Suprapubic skin (tissue), 4 donors: ENCODE measurements around the gene RFESD. TPM values are rescaled to one million over a fixed set of nuclear protein-coding genes. Genes with fewer than 3 reads are reported as not detected.

ENCODE experiments used
- DNase-seq, 2 donors: peaks; one replicate each; pipeline ENCODE4 v3.0.0-alpha.2; 2019; ENCODE audit warnings: low spot score in 2 of 2
- H3K27ac ChIP-seq: fragments of 200-600 bp; sonication (generic); one replicate; pipeline ENCODE4 v1.5.1; 2019
- H3K27me3 ChIP-seq: fragments of 200-600 bp; sonication (generic); one replicate; pipeline ENCODE4 v1.5.1; 2019
- H3K36me3 ChIP-seq: fragments of 200-600 bp; sonication (generic); one replicate; pipeline ENCODE4 v1.5.1; 2019
- H3K4me1 ChIP-seq: fragments of 200-600 bp; sonication (generic); one replicate; pipeline ENCODE4 v1.5.1; 2019
- H3K4me3 ChIP-seq: fragments of 200-600 bp; sonication (generic); one replicate; pipeline ENCODE4 v1.5.1; 2019; ENCODE audit warnings: mild to moderate bottlenecking
- H3K9me3 ChIP-seq: fragments of 200-600 bp; sonication (generic); one replicate; pipeline ENCODE4 v1.5.1; 2019
- CTCF ChIP-seq, 2 donors: fragments of 200-600 bp in 1 of 2; fragments of 450-650 bp in 1 of 2; sonication (generic) in 1 of 2; IDR thresholded peaks; one replicate each; pipeline ENCODE4 v1.5.1; 2016 to 2019; ENCODE audit warnings: antibody characterized with exemption in 2 of 2, mild to moderate bottlenecking in 1 of 2, moderate library complexity in 1 of 2
- EP300 ChIP-seq: sonication (generic); formaldehyde crosslinking; IDR thresholded peaks from one replicate; pipeline ENCODE4 v1.6.1; 2017; ENCODE audit warnings: antibody characterized with exemption
- POLR2A ChIP-seq, 2 donors: fragments of 450-650 bp; IDR thresholded peaks; one replicate each; pipeline ENCODE4 v1.6.1; 2017; ENCODE audit warnings: antibody characterized with exemption in 2 of 2, mild to moderate bottlenecking in 2 of 2, moderate library complexity in 2 of 2
- POLR2AphosphoS5 ChIP-seq, 3 donors: sonication (generic); formaldehyde crosslinking; IDR thresholded peaks; one replicate each; pipeline ENCODE4 v1.6.1; 2017; ENCODE audit warnings: antibody characterized with exemption in 3 of 3
- WGBS: methylation state at CpG from one replicate; pipeline ENCODE4 v1.1.5; 2018; 5-methylcytosine and 5-hydroxymethylcytosine counted together
- total RNA-seq, 4 donors: library from RNA; depleted of rRNA; stranded (reverse); fragments of >200 nt; gene quantifications; one replicate each; pipeline ENCODE4 v1.1.0, GENCODE V29; 2016

Gene RFESD
- total RNA-seq, 4 donors from 2014 or later: 3.5 to 7.6 (median 4.6) TPM

GRCh38 chr5:95670568-95670967 is 24.0 kb downstream of the RFESD start:
- DNase-seq: no peak
- Histone ChIP-seq H3K9me3 (no peaks in the 10 kb centered on the region), H3K4me1 (no peaks in the 10 kb centered on the region), H3K27ac (no peak overlapping the region), H3K36me3 (no peaks in the 10 kb centered on the region), H3K27me3 (no peaks in the 10 kb centered on the region), H3K4me3 (no peak overlapping the region)
- 98% methylated on average over 3 of the region's 3 CpGs for WGBS
- TF ChIP-seq POLR2AphosphoS5 (IDR thresholded peaks at IDR 0.05) (no peak), CTCF (IDR thresholded peaks at IDR 0.05) (no peak), POLR2A (IDR thresholded peaks at IDR 0.05) (no peak), EP300 (no peak)

GRCh38 chr5:95671826-95672225 is 25.2 kb downstream of the RFESD start:
- TF ChIP-seq POLR2A (IDR thresholded peaks at IDR 0.05) (no peak), CTCF (IDR thresholded peaks at IDR 0.05) (no peak), POLR2AphosphoS5 (IDR thresholded peaks at IDR 0.05) (no peak), EP300 (no peak)
- H3K4me3 ChIP-seq: no peak overlapping the region
- WGBS: 83% methylated on average over 1 of the region's 1 CpG

GRCh38 chr5:95672641-95673040 is 26.1 kb downstream of the RFESD start:
- TF ChIP-seq POLR2A (IDR thresholded peaks at IDR 0.05) (no peak), CTCF (IDR thresholded peaks at IDR 0.05) (no peak), POLR2AphosphoS5 (IDR thresholded peaks at IDR 0.05) (no peak), EP300 (no peak)
- H3K27ac ChIP-seq: no peak overlapping the region
- no peak overlapping the region for H3K4me3 ChIP-seq
- H3K4me1 ChIP-seq: no peaks in the 10 kb centered on the region
- H3K36me3 ChIP-seq: no peaks in the 10 kb centered on the region
- DNase-seq: no peak
- H3K27me3 ChIP-seq: no peaks in the 10 kb centered on the region
- no peaks in the 10 kb centered on the region for H3K9me3 ChIP-seq

More at GRCh38 chr5:95671826-95672225, 25.2 kb downstream of the RFESD start:
- Histone ChIP-seq H3K27me3 (no peaks in the 10 kb centered on the region), H3K4me1 (no peaks in the 10 kb centered on the region), H3K27ac (no peak overlapping the region), H3K9me3 (no peaks in the 10 kb centered on the region), H3K36me3 (no peaks in the 10 kb centered on the region)
- no peak for DNase-seq

GRCh38 chr5:95673081-95673480 is 26.5 kb downstream of the RFESD start:
- H3K4me3 ChIP-seq: no peak overlapping the region
- WGBS: 57% methylated on average over 3 of the region's 3 CpGs
- no peaks in the 10 kb centered on the region for H3K4me1 ChIP-seq
- no peaks in the 10 kb centered on the region for H3K36me3 ChIP-seq
- H3K27me3 ChIP-seq: no peaks in the 10 kb centered on the region
- TF ChIP-seq EP300 (no peak), POLR2A (IDR thresholded peaks at IDR 0.05) (no peak), CTCF (IDR thresholded peaks at IDR 0.05) (no peak), POLR2AphosphoS5 (IDR thresholded peaks at IDR 0.05) (no peak)
- no peak overlapping the region for H3K27ac ChIP-seq
- no peaks in the 10 kb centered on the region for H3K9me3 ChIP-seq
- no peak for DNase-seq

GRCh38 chr5:95682891-95683290 is 36.3 kb downstream of the RFESD start, which contains the start of gene SPATA9:
SPATA9 (minus strand) TSS chr5:95682991; CDS start chr5:95682854, 137 bp downstream.
- no peaks in the 10 kb centered on the region for H3K36me3 ChIP-seq
- H3K9me3 ChIP-seq: no peaks in the 10 kb centered on the region
- WGBS: 94% methylated on average over 1 of the region's 1 CpG
- H3K27me3 ChIP-seq: no peaks in the 10 kb centered on the region
- TF ChIP-seq POLR2AphosphoS5 (IDR thresholded peaks at IDR 0.05) (no peak), POLR2A (IDR thresholded peaks at IDR 0.05) (no peak), EP300 (no peak), CTCF (IDR thresholded peaks at IDR 0.05) (no peak)
- H3K4me1 ChIP-seq: no peaks in the 10 kb centered on the region
- no peak for DNase-seq
- H3K4me3 ChIP-seq: no peak within 1 kb of the TSS
- no peak within 1 kb of the TSS for H3K27ac ChIP-seq
